IMR-90 (cell line): ENCODE measurements around the gene TNFSF13B. TPM values are rescaled to one million over a fixed set of nuclear protein-coding genes. Genes with fewer than 3 reads are reported as not detected.
A peak's percentile ranks its signal among the peaks of the same experiment; 100 is the strongest.

Source experiments
- ATAC-seq: fragments of 200-7000 bp; cut with Tn5 transposase; 2 replicates; pipeline ENCODE4 v1.9.1; 2020; ENCODE audit warnings: low read depth, mild to moderate bottlenecking, moderate library complexity
- BruUV-seq: library from RNA; stranded (reverse); fragments of 400-500 nt; replicated peaks from 2 replicates; lab custom pipeline; 2021; lab: Mats Ljungman, UMichigan
- CTCF ChIA-PET: fragments of 300-600 bp; formaldehyde crosslinking; extraction: SDS; loops from one replicate; lab custom pipeline; 2021; ENCODE audit warnings: antibody characterized with exemption; lab: Yijun Ruan, JAX
- POLR2A ChIA-PET: fragments of 300-600 bp; sonication (Branson Sonifier 250); formaldehyde crosslinking; loops from one replicate; lab custom pipeline; 2022; ENCODE audit warnings: antibody characterized with exemption; ENCODE audit not compliant: unreplicated experiment; lab: Charles Lee
- DNase-seq: peaks from one replicate; pipeline ENCODE4 v3.0.0; 2013
- H2AFZ ChIP-seq: replicated peaks from 2 replicates; pipeline ENCODE3; 2013; ENCODE audit warnings: low read length, mild to moderate bottlenecking; ENCODE audit not compliant: poor library complexity
- H2AK5ac ChIP-seq: 2 replicates; pipeline ENCODE4 v1.6.1; 2013; ENCODE audit warnings: low read depth, low read length, inconsistent platforms
- H2AK9ac ChIP-seq: replicated peaks from 2 replicates; pipeline ENCODE3; 2013; ENCODE audit warnings: mild to moderate bottlenecking, low read depth, low read length, moderate library complexity; ENCODE audit not compliant: poor library complexity
- H2BK120ac ChIP-seq: 2 replicates; pipeline ENCODE4 v1.6.1; 2013; ENCODE audit warnings: low read depth, low read length, inconsistent platforms
- H2BK15ac ChIP-seq: 3 replicates; pipeline ENCODE4 v1.6.1; 2013; ENCODE audit warnings: low read depth, low read length, inconsistent platforms
- H2BK20ac ChIP-seq: 2 replicates; pipeline ENCODE4 v1.6.1; 2013; ENCODE audit warnings: low read depth, mild to moderate bottlenecking, inconsistent platforms, low read length, moderate library complexity
- H2BK5ac ChIP-seq: 2 replicates; pipeline ENCODE4 v1.6.1; 2013; ENCODE audit warnings: mild to moderate bottlenecking, low read depth, low read length, inconsistent platforms; ENCODE audit not compliant: poor library complexity, severe bottlenecking
- H3K14ac ChIP-seq: replicated peaks from 2 replicates; pipeline ENCODE4 v1.6.1; 2013; ENCODE audit warnings: low read depth, low read length, inconsistent platforms
- H3K18ac ChIP-seq: 2 replicates; pipeline ENCODE4 v1.6.1; 2013; ENCODE audit warnings: low read depth, low read length, control low read depth
- H3K23ac ChIP-seq: 2 replicates; pipeline ENCODE4 v1.6.1; 2013; ENCODE audit warnings: low read depth, low read length, inconsistent platforms
- H3K27ac ChIP-seq: 2 replicates; pipeline ENCODE4 v1.5.1; 2013; ENCODE audit warnings: mild to moderate bottlenecking, control low read depth, low read length; ENCODE audit not compliant: insufficient read depth
- H3K27me3 ChIP-seq: 2 replicates; pipeline ENCODE4 v1.6.1; 2013; ENCODE audit warnings: low read length; ENCODE audit not compliant: control insufficient read depth, insufficient read depth
- H3K36me3 ChIP-seq: 2 replicates; pipeline ENCODE4 v1.6.1; 2013; ENCODE audit warnings: low read length, mixed read lengths; ENCODE audit not compliant: control insufficient read depth, insufficient read depth
- H3K4ac ChIP-seq: 2 replicates; pipeline ENCODE4 v1.6.1; 2013; ENCODE audit warnings: low read depth, low read length, inconsistent platforms
- H3K4me1 ChIP-seq: 2 replicates; pipeline ENCODE4 v1.6.1; 2013; ENCODE audit warnings: low read length, mixed read lengths; ENCODE audit not compliant: control insufficient read depth, insufficient read depth
- H3K4me2 ChIP-seq: 2 replicates; pipeline ENCODE4 v1.6.1; 2013; ENCODE audit warnings: low read depth, mild to moderate bottlenecking, control low read depth, low read length, moderate library complexity
- H3K4me3 ChIP-seq: 2 replicates; pipeline ENCODE4 v1.5.1; 2013; ENCODE audit warnings: low read depth, mild to moderate bottlenecking, control low read depth, low read length, moderate library complexity; ENCODE audit not compliant: insufficient read depth
- H3K56ac ChIP-seq: 2 replicates; pipeline ENCODE4 v1.6.1; 2013; ENCODE audit warnings: low read length, inconsistent platforms; ENCODE audit not compliant: insufficient read depth; ENCODE audit errors: extremely low read depth
- H3K79me1 ChIP-seq, 2 experiments: 2 replicates each; pipeline ENCODE4 v1.6.1; 2013; ENCODE audit warnings: low read length in 2 of 2, inconsistent platforms in 1 of 2, low read depth in 1 of 2
- H3K9ac ChIP-seq: 2 replicates; pipeline ENCODE4 v1.6.1; 2013; ENCODE audit warnings: low read depth, low read length, control low read depth
- H3K9me1 ChIP-seq: 2 replicates; pipeline ENCODE4 v1.6.1; 2013; ENCODE audit warnings: low read length, inconsistent platforms; ENCODE audit not compliant: insufficient read depth
- H3K9me3 ChIP-seq: 2 replicates; pipeline ENCODE4 v1.6.1; 2013; ENCODE audit warnings: low read length; ENCODE audit not compliant: control insufficient read depth, insufficient read depth
- H4K20me1 ChIP-seq: 2 replicates; pipeline ENCODE4 v1.6.1; 2013; ENCODE audit warnings: low read length, inconsistent platforms; ENCODE audit not compliant: insufficient read depth
- H4K5ac ChIP-seq: 2 replicates; pipeline ENCODE4 v1.6.1; 2013; ENCODE audit warnings: mild to moderate bottlenecking, low read depth, low read length, control low read depth
- H4K8ac ChIP-seq, 2 experiments: 2 replicates each; pipeline ENCODE4 v1.6.1; 2013; ENCODE audit warnings: low read depth in 2 of 2, low read length in 2 of 2, control low read depth in 1 of 2, inconsistent platforms in 1 of 2
- H4K91ac ChIP-seq: 2 replicates; pipeline ENCODE4 v1.6.1; 2013; ENCODE audit warnings: low read depth, low read length, inconsistent platforms; ENCODE audit not compliant: insufficient read depth
- CHD1 ChIP-seq: IDR thresholded peaks from 2 replicates; pipeline ENCODE4 v1.6.1; 2012; ENCODE audit warnings: low read depth, low read length, improper control_type of control experiment
- MAFK ChIP-seq: IDR thresholded peaks from 2 replicates; pipeline ENCODE4 v1.6.1; 2012; ENCODE audit warnings: low read depth, low read length, improper control_type of control experiment
- WGBS, 2 experiments: methylation state at CpG; one replicate each; pipeline versions ENCODE4 v1.1.5 to v1.1.7; 2013; ENCODE audit warnings: missing lambda C conversion rate in 2 of 2; ENCODE audit not compliant: insufficient read length in 1 of 2; ENCODE audit errors: extremely low coverage in 2 of 2; 5-methylcytosine and 5-hydroxymethylcytosine counted together
- dilution Hi-C: fragments of 300-500 bp; cut with HindIII; formaldehyde crosslinking; loops from one replicate; pipeline ENCODE4 v1.14.3; 2018; ENCODE audit warnings: low sequenced_read_pairs; ENCODE audit not compliant: unreplicated experiment
- in situ Hi-C: fragments of 300-500 bp; cut with MboI; formaldehyde crosslinking; loops from 3 replicates; pipeline ENCODE4 v1.14.3; 2019; ENCODE audit warnings: low sequenced_read_pairs, inconsistent platforms, mixed read lengths
- intact Hi-C: fragments of 100-400 bp; cut with micrococcal nuclease; formaldehyde crosslinking; loops from 2 replicates; pipeline ENCODE4 v1.10.0; 2022
- polyA plus RNA-seq, 3 experiments: library from polyadenylated mRNA; depleted of rRNA; stranded (reverse); fragments of >200 nt; gene quantifications; 2 replicates each; pipeline ENCODE4 v1.2.3, GENCODE V29; 2012; ENCODE audit warnings: low replicate concordance in 1 of 3
- total RNA-seq: library from RNA; depleted of rRNA; stranded (reverse); fragments of >200 nt; gene quantifications from 2 replicates; pipeline ENCODE4 v1.2.3, GENCODE V29; 2012

Gene TNFSF13B
- total and polyA plus RNA-seq, 2 of the 4 experiments (the other 2 are of a cell fraction), result 0.29 to 0.54 TPM

GRCh38 chr13:108297114-108297513 lies 27.6 kb downstream of the TNFSF13B start:
- Histone ChIP-seq H4K5ac (no peak overlapping the region), H3K36me3 (no peaks in the 10 kb centered on the region), H2BK120ac (no peak overlapping the region), H3K4ac (no peak overlapping the region), H3K9me1 (no peaks in the 10 kb centered on the region), H2BK20ac (no peak overlapping the region), H3K23ac (no peak overlapping the region), H3K9me3 (no peaks in the 10 kb centered on the region), H4K20me1 (no peaks in the 10 kb centered on the region), H3K27me3 (no peaks in the 10 kb centered on the region), H2BK5ac (no peak overlapping the region), H3K4me3 (no peak overlapping the region), H4K8ac (no peak overlapping the region), H3K4me1 (no peaks in the 10 kb centered on the region), H2AK5ac (no peak overlapping the region), H2AK9ac (no peak overlapping the region), H3K27ac (no peak overlapping the region), H3K18ac (no peak overlapping the region), H3K9ac (no peak overlapping the region), H3K4me2 (no peak overlapping the region), H4K91ac (no peak overlapping the region), H2AFZ (no peak overlapping the region), H3K79me1 (no peaks in the 10 kb centered on the region), H2BK15ac (no peak overlapping the region), H3K14ac (no peak overlapping the region), H3K56ac (no peak overlapping the region)
- ATAC-seq (no peak), DNase-seq (no peak)
- intact Hi-C loops, result no loop called here
- no peak for TF ChIP-seq CHD1
- TF ChIP-seq MAFK, result peak; percentile 21; the same call in 1 of the 2 replicates
- CTCF ChIA-PET, result no interaction called here
- POLR2A ChIA-PET, result no interaction called here
- dilution Hi-C loops, result no loop called here
- WGBS, 2 experiments, result no CpG with 5 or more reads among the region's 1 CpG
- BruUV-seq, result no TSS peak
- in situ Hi-C loops, result no loop called here
